GM19455 (cell line): Measurements from ENCODE around the gene MGAT4A.
"Not testable (repeated sequence)": the region's sequence is repeated elsewhere in the genome, so short reads cannot be mapped to it uniquely, and the experiment has no call there.

Source experiments
- ATAC-seq: cut with Tn5 transposase; IDR thresholded peaks from one replicate; pipeline ENCODE4 v1.9.1; 2021; ENCODE audit not compliant: unreplicated experiment

The MGAT4A gene

DNA sequence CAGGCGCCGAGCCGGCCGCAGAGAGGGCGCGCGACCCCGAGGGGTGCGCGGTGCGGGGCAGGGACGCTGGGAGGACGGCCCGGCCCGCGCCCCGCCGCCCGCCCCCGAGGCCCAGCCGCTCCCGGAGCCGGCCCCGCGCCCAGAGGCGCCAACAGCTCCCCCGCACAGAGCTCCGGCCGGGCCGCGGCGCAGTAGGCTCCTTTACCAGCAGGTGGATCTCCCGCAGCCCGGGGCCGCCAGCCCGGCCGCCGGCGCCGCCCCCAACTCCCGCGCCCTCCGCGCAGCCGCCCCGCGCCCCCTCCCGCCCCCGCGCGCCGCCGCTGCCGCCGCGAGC, 258 bp downstream of the MGAT4A start:
- peak; percentile 53 for ATAC-seq

GRCh38 chr2:98730053-98730706, 752 bp downstream of the MGAT4A start:
- ATAC-seq, result no peak

- no peak for ATAC-seq
These were observed 1.3 kb downstream of the MGAT4A start for GRCh38 chr2:98729652-98730051.

- not testable (repeated sequence) for ATAC-seq
These were observed 2.7 kb downstream of the MGAT4A start for GRCh38 chr2:98728088-98728718.

- ATAC-seq, result no peak
These were observed 3.4 kb downstream of the MGAT4A start for GRCh38 chr2:98727369-98728087.

DNA sequence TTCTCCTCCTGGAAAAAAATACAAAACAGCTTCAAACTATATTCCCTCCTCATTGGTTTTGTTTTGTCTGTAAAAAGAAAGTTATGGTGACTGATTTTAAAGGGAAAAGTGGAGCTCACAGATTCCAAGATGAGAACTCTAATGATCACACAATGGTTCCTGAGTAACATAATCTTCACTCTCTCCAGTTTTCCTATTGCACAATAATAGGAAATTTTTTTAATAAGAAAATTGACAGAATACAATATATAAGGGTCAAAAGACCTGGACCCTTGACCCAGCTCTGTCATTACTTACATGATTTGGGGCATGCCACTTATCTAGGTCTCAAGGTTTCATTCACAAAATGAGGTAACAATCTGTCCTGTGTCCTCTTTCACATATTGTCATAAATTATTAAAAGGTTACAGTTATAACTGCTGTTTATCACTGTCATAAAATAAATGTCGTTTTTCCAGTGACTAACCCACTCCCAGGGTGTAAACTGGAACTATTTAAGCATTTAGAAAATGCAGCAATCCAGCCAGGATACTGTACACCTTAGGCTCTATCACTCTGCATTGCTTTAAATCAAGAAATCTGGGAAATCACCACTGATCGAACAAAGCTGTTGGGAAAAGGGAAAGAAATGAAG, 4.1 kb downstream of the MGAT4A start:
- ATAC-seq, result no peak

GRCh38 chr2:98726205-98726604, 4.7 kb downstream of the MGAT4A start:
- no peak for ATAC-seq

- no peak for ATAC-seq
These were observed 10.6 kb downstream of the MGAT4A start for GRCh38 chr2:98720286-98720685.

- ATAC-seq, result no peak
These were observed 13.3 kb downstream of the MGAT4A start for GRCh38 chr2:98717621-98718020.

GRCh38 chr2:98716786-98717185, 14.1 kb downstream of the MGAT4A start:
- ATAC-seq, result no peak

GRCh38 chr2:98715812-98716451, 15.0 kb downstream of the MGAT4A start:
- no peak for ATAC-seq

DNA sequence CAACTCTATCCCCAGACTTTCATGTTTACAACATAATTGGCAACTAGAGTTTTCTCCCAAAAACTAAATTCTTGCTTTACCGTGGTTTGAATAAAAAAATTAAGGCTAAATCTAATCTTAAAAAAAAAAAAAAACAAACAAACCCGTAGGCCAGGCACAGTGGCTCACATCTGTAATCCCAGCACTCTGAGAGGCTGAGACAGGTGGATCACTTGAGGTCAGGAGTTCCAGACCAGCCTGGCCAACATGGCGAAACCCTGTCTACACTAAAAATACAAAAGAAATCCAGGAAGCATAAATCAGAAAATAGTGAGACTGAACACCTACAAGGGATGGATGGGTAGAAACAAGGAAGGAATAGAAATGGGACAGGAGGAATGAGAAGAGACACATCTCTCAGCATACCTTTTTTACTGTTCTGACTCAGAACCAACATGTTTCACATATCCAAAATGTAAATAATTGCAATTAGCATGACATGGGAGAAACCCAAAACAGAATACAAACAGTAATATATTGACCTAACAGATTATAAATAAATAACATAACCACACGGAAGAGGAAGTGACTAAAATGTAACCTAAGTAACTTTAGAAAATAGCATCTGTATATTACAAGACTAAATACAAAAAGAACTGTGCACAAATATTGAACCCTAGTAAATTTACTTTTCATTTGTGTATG, 17.5 kb downstream of the MGAT4A start:
- peak; percentile 75 for ATAC-seq

- ATAC-seq, result no peak
These were observed 18.8 kb downstream of the MGAT4A start for GRCh38 chr2:98712145-98712544.

- ATAC-seq, result no peak
These were observed 19.4 kb downstream of the MGAT4A start for GRCh38 chr2:98711506-98711905.

DNA sequence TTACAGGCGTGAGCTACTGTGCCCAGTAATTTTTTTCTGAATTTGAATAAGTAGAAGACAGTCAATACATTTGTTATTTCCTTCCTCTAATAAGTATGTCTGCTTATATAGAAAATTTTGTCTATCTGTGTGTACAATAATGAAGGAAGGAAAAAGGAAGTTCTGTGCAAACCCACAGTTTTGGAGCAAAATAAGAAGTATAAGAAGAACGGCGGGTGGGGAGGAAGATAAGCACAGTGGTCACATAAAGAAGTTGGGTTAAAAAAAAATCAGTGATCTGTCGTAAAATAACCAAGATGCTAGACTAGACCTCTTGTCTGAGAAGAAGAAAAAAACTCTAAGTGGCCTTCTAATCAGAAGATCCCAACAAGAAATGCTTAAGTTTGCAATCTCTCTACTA, 20.2 kb downstream of the MGAT4A start:
- no peak for ATAC-seq

- no peak for ATAC-seq
These were observed 21.4 kb downstream of the MGAT4A start for GRCh38 chr2:98709535-98709934.

DNA sequence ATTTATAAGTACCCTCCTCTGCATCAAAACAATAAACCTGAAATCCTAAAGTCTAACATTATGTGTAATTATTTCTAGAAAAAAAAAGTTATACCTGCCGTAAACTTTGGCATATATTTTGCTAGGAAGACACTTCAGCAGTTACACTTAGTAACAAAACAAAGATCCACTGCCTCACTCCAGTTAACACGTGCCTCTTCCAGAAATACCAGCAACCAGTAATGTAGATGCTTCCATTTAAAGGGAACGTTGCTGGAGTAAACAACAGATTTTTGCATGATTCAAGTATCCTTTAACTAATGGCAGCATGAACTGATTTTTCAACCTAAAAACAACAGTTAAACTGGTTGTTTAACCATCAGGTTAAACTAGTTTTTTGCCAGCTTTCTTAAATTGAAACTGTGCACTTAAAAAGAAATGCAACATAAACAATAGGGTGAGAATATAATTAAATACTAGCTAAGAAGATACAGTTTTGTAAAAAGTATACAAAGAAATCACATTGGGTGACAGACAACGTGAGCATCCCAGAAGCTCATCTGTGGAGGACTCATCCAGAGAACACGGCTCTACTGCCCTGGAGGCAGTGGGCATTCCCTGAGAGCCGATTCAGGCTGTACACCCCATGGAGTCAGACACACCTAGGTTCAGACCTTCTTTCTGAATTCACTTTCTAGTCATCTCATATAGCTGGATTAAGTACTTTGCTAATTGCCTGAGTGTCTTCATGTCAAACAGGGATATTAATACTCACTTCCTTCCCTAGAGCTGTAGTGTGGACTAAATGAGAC, 22.3 kb downstream of the MGAT4A start:
- no peak for ATAC-seq

GRCh38 chr2:98706591-98706990, 24.3 kb downstream of the MGAT4A start:
- ATAC-seq, result no peak

GRCh38 chr2:98705333-98705617, 25.7 kb downstream of the MGAT4A start:
- ATAC-seq, result no peak
